Osteocyte (in vitro differentiated cells): ENCODE results near the gene RFX8. TPM values are rescaled to one million over a fixed set of nuclear protein-coding genes. Genes with fewer than 3 reads are reported as not detected.

Experiments used
- DNase-seq: peaks from one replicate; pipeline ENCODE4 v3.0.0; 2021; ENCODE audit warnings: mixed read lengths; ENCODE audit not compliant: unreplicated experiment; ENCODE audit errors: extremely low spot score
- H3K27ac Mint-ChIP-seq: one replicate; pipeline ENCODE4 v1.8.0; 2021; ENCODE audit warnings: mild to moderate bottlenecking, mixed read lengths; ENCODE audit not compliant: unreplicated experiment
- H3K27me3 Mint-ChIP-seq: one replicate; pipeline ENCODE4 v1.8.0; 2021; ENCODE audit warnings: mixed read lengths; ENCODE audit not compliant: unreplicated experiment
- H3K36me3 Mint-ChIP-seq: one replicate; pipeline ENCODE4 v1.8.0; 2021; ENCODE audit warnings: mixed read lengths; ENCODE audit not compliant: unreplicated experiment
- H3K4me1 Mint-ChIP-seq: one replicate; pipeline ENCODE4 v1.8.0; 2021; ENCODE audit warnings: mixed read lengths; ENCODE audit not compliant: unreplicated experiment
- H3K4me3 Mint-ChIP-seq: one replicate; pipeline ENCODE4 v1.8.0; 2021; ENCODE audit warnings: mild to moderate bottlenecking, moderate library complexity, mixed read lengths; ENCODE audit not compliant: unreplicated experiment
- H3K9me3 Mint-ChIP-seq: one replicate; pipeline ENCODE4 v1.8.0; 2021; ENCODE audit warnings: mixed read lengths; ENCODE audit not compliant: unreplicated experiment
- CTCF ChIP-seq: fragments of 200-600 bp; sonication (generic); IDR thresholded peaks from 2 replicates; pipeline ENCODE4 v1.5.0; 2021; ENCODE audit warnings: antibody characterized with exemption, mild to moderate bottlenecking, moderate library complexity
- total RNA-seq: library from RNA; stranded (reverse); gene quantifications from 2 replicates; pipeline ENCODE4 v1.2.1, GENCODE V29; 2021

RFX8 gene
- total RNA-seq, 1 donor from 2014 or later = not detected

DNA sequence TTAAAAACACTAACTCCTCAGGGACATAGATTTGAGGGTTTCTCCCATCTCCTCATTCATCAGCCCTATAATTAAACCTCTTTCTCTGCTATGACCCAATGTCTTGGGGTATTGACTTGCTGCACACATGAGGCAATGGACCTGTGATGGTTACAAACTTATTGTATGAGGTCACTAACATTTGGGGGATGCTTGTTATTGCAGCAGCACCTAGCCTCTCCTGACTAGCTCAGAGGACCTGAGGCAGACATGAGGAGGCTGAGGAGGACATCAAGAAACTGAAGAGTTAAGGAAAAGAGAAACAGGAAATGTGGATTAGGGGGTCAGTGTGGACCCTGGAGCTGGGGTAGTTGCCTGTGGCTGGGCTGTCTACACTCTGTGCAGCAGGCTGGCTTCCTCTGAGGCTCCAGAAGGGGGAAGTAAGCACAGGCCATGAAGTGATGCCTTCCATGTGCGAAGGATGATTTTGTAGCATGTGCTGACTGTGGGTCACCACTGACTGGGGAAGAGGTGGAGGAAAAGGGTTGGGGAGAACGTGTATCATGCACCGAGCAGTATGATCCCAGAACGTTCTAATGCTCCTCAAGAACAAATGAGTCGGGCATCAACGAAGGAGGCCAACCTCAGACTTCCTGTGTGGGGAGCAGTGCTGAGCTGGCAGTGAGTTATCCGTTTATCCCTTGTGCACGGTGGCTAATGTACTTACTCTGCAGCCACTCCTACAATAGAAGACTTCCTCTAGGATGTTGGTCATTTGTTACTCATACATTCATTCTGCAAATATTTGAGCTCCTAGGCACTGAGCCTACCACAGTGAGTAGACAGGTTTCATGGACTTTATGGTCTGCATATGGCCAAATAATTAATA lies 42.1 kb upstream of the RFX8 start:
- no peak for TF ChIP-seq CTCF
- peaks cover under 1% of the 10 kb centered on the region for H3K27me3 Mint-ChIP-seq
- no peak overlapping the region for H3K27ac Mint-ChIP-seq
- H3K4me1 Mint-ChIP-seq = peaks cover 16% of the 10 kb centered on the region
- no peaks in the 10 kb centered on the region for H3K36me3 Mint-ChIP-seq
- H3K4me3 Mint-ChIP-seq = no peak overlapping the region
- peaks cover 5% of the 10 kb centered on the region for H3K9me3 Mint-ChIP-seq
- DNase-seq = no peak

- peaks cover 3% of the 10 kb centered on the region for H3K27me3 Mint-ChIP-seq
- no peak overlapping the region for H3K27ac Mint-ChIP-seq
- H3K36me3 Mint-ChIP-seq = no peaks in the 10 kb centered on the region
- H3K4me1 Mint-ChIP-seq = peaks cover 16% of the 10 kb centered on the region
- no peak for DNase-seq
- no peak for TF ChIP-seq CTCF
- no peak overlapping the region for H3K4me3 Mint-ChIP-seq
- H3K9me3 Mint-ChIP-seq = peaks cover 5% of the 10 kb centered on the region
Observed at GRCh38 chr2:101516349-101516748, 41.4 kb upstream of the RFX8 start.

GRCh38 chr2:101515477-101515876 lies 40.6 kb upstream of the RFX8 start:
- Mint-ChIP-seq H3K27me3 (peaks cover 3% of the 10 kb centered on the region), H3K27ac (no peak overlapping the region), H3K36me3 (no peaks in the 10 kb centered on the region), H3K9me3 (peaks cover 5% of the 10 kb centered on the region), H3K4me3 (no peak overlapping the region), H3K4me1 (peaks cover 16% of the 10 kb centered on the region)
- no peak for DNase-seq
- no peak for TF ChIP-seq CTCF

DNA sequence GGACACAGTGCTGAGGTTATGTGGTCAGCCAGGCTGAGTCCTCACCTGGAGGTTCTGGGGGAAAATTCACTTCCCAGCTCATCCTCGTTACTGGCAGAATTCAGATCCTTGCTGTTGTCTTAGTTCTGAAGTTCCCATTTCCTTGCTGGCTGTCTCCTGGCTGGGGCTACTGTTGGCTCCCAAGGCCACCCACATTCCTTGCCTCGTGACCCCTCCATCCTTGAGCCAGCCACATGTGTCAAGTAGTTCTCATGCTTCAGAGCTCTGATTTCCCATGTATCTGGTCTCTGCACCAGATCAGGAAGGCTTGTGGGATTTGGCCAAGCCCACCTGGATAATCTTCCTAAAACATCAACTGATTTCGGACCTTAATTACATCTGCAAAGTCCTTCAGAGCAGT lies 38.1 kb upstream of the RFX8 start:
- no peak for DNase-seq
- H3K27ac Mint-ChIP-seq = no peak overlapping the region
- peaks cover 7% of the 10 kb centered on the region for H3K4me1 Mint-ChIP-seq
- no peak overlapping the region for H3K4me3 Mint-ChIP-seq
- H3K9me3 Mint-ChIP-seq = peaks cover 5% of the 10 kb centered on the region
- no peaks in the 10 kb centered on the region for H3K36me3 Mint-ChIP-seq
- TF ChIP-seq CTCF = no peak
- H3K27me3 Mint-ChIP-seq = peaks cover 8% of the 10 kb centered on the region

GRCh38 chr2:101511381-101511780 lies 36.5 kb upstream of the RFX8 start:
- H3K27ac Mint-ChIP-seq = no peak overlapping the region
- no peak for TF ChIP-seq CTCF
- peaks cover 3% of the 10 kb centered on the region for H3K4me1 Mint-ChIP-seq
- H3K27me3 Mint-ChIP-seq = peaks cover 8% of the 10 kb centered on the region
- H3K4me3 Mint-ChIP-seq = no peak overlapping the region
- no peaks in the 10 kb centered on the region for H3K9me3 Mint-ChIP-seq
- no peaks in the 10 kb centered on the region for H3K36me3 Mint-ChIP-seq
- DNase-seq = no peak
